PC-9 (cell line): Measurements from ENCODE around the gene IDH2.

Source experiments
- CTCF ChIP-seq: fragments of 200-600 bp; sonication (generic); conservative IDR thresholded peaks from 2 replicates; pipeline ENCODE4 v1.6.1; 2017; ENCODE audit warnings: mixed run types, antibody characterized with exemption, mild to moderate bottlenecking, moderate library complexity
- EZH2 ChIP-seq: fragments of 200-600 bp; sonication (generic); IDR thresholded peaks from 2 replicates; pipeline ENCODE4 v1.8.0; 2017; ENCODE audit warnings: antibody characterized with exemption, low read depth

- TF ChIP-seq CTCF (no peak), EZH2 (no peak)
Observed at GRCh38 chr15:90060797-90061196, 41.5 kb downstream of the IDH2 start.
